NB4 (cell line): Measurements from ENCODE around the gene GALNT8.

Source experiments
- POLR2A ChIP-seq: IDR thresholded peaks from 2 replicates; pipeline ENCODE4 v1.6.1; 2011; ENCODE audit warnings: mild to moderate bottlenecking; ENCODE audit not compliant: insufficient read length; ENCODE audit errors: extremely low read depth
- TF ChIP-seq, protein P1 (sequence below): IDR thresholded peaks from one replicate; pipeline ENCODE4 v1.5.1; 2012; ENCODE audit warnings: low read depth, low read length

DNA sequence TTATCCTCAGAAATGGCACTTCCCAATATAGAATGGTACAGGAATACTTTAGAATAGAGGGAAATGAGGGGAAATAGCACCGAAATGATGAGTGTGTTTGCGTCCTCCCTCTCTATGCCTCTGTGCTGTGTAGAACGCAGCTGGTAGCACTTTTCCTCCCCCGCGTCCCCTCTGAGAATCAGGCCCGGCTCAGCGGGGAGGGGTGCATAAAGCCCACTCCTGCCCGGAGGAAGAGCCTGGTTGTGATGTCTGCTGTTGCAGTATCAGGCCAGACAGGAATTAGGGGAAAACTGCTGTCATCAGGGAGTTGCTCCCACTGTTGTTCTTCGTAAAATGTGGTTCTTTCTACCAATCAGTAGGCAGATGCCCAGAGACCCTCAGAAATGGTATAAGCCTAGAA, 76.0 kb downstream of the GALNT8 start:
- no peak for TF ChIP-seq POLR2A
- TF ChIP-seq, protein P1, sequence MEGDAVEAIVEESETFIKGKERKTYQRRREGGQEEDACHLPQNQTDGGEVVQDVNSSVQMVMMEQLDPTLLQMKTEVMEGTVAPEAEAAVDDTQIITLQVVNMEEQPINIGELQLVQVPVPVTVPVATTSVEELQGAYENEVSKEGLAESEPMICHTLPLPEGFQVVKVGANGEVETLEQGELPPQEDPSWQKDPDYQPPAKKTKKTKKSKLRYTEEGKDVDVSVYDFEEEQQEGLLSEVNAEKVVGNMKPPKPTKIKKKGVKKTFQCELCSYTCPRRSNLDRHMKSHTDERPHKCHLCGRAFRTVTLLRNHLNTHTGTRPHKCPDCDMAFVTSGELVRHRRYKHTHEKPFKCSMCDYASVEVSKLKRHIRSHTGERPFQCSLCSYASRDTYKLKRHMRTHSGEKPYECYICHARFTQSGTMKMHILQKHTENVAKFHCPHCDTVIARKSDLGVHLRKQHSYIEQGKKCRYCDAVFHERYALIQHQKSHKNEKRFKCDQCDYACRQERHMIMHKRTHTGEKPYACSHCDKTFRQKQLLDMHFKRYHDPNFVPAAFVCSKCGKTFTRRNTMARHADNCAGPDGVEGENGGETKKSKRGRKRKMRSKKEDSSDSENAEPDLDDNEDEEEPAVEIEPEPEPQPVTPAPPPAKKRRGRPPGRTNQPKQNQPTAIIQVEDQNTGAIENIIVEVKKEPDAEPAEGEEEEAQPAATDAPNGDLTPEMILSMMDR = no peak
